ENCODE results near the gene METTL9.

GRCh38 chr16:21590287-21590686, 9.1 kb upstream of the METTL9 start:
- TF ChIP-seq CTCF (IDR thresholded peaks at IDR 0.05; ENCODE audit: poor library complexity): no peak
- no peak for TF ChIP-seq EZH2 (IDR thresholded peaks at IDR 0.05; ENCODE audit: borderline replicate concordance)

Measured in hepatocyte (in vitro differentiated cells).